Neural cell (in vitro differentiated cells): Measurements from ENCODE around the gene IGFL1. TPM values are rescaled to one million over a fixed set of nuclear protein-coding genes. Genes with fewer than 3 reads are reported as not detected.

Experiments used
- H2AFZ ChIP-seq: fragments of 200-600, 300-800 bp; sonication (generic), shearing (Covaris generic); 2 replicates; pipeline ENCODE4 v1.6.0; 2014; ENCODE audit warnings: low read depth, mild to moderate bottlenecking, antibody characterized with exemption, low read length, moderate library complexity
- H3F3A ChIP-seq: fragments of 200-600 bp; shearing (Covaris generic); 2 replicates; pipeline ENCODE4 v1.6.1; 2016; ENCODE audit warnings: mild to moderate bottlenecking, moderate library complexity, mixed read lengths, antibody characterized with exemption, low read length; ENCODE audit not compliant: insufficient read depth, poor library complexity, severe bottlenecking
- H3K27ac ChIP-seq: fragments of 200-600, 300-800 bp; sonication (generic), shearing (Covaris generic); 2 replicates; pipeline ENCODE4 v1.5.1; 2014; ENCODE audit warnings: mild to moderate bottlenecking, low read length, moderate library complexity
- H3K27me3 ChIP-seq: fragments of 300-800, 200-600 bp; sonication (generic), shearing (Covaris generic); 2 replicates; pipeline ENCODE4 v1.6.0; 2014; ENCODE audit warnings: mild to moderate bottlenecking, low read depth, low read length, moderate library complexity; ENCODE audit not compliant: insufficient read depth
- H3K36me3 ChIP-seq: fragments of 300-800, 200-600 bp; sonication (generic), shearing (Covaris generic); 2 replicates; pipeline ENCODE4 v1.5.1; 2014; ENCODE audit warnings: mild to moderate bottlenecking, antibody characterized with exemption, low read length, moderate library complexity; ENCODE audit not compliant: insufficient read depth
- H3K4me2 ChIP-seq: fragments of 300-800, 200-600 bp; sonication (generic), shearing (Covaris generic); 2 replicates; pipeline ENCODE4 v1.6.0; 2014; ENCODE audit warnings: mild to moderate bottlenecking, low read length
- H3K4me3 ChIP-seq: fragments of 300-800, 200-600 bp; sonication (generic), shearing (Covaris generic); 2 replicates; pipeline ENCODE4 v1.5.1; 2014; ENCODE audit warnings: mild to moderate bottlenecking, low read length, moderate library complexity
- H3K79me2 ChIP-seq: fragments of 200-600 bp; shearing (Covaris generic); replicated peaks from 2 replicates; pipeline ENCODE4 v1.6.0; 2014; ENCODE audit warnings: mild to moderate bottlenecking, low read length, moderate library complexity; ENCODE audit not compliant: insufficient read depth
- H3K9ac ChIP-seq: fragments of 300-800, 200-600 bp; sonication (generic), shearing (Covaris generic); 2 replicates; pipeline ENCODE4 v1.6.1; 2016; ENCODE audit warnings: mild to moderate bottlenecking, low read length, mixed read lengths
- H3K9me2 ChIP-seq: fragments of 200-600 bp; shearing (Covaris generic); 2 replicates; pipeline ENCODE4 v1.6.1; 2016; ENCODE audit warnings: mild to moderate bottlenecking, low read length, mixed read lengths; ENCODE audit not compliant: insufficient read depth
- H3K9me3 ChIP-seq: fragments of 200-600, 300-800 bp; sonication (generic), shearing (Covaris generic); 2 replicates; pipeline ENCODE4 v1.6.1; 2016; ENCODE audit warnings: mild to moderate bottlenecking, mixed run types, low read length, moderate library complexity, mixed read lengths
- H4K20me1 ChIP-seq: fragments of 200-600 bp; shearing (Covaris generic); 2 replicates; pipeline ENCODE4 v1.6.1; 2016; ENCODE audit warnings: mild to moderate bottlenecking, mixed run types; ENCODE audit not compliant: insufficient read depth
- EP300 ChIP-seq: fragments of 450-650 bp; conservative IDR thresholded peaks from 2 replicates; pipeline ENCODE4 v1.6.1; 2014; ENCODE audit warnings: antibody characterized with exemption, mild to moderate bottlenecking, moderate library complexity; ENCODE audit not compliant: poor library complexity, severe bottlenecking
- EZH2 ChIP-seq: fragments of 200-600, 300-800 bp; shearing (Covaris generic), sonication (generic); IDR thresholded peaks from 2 replicates; pipeline ENCODE4 v1.6.1; 2014; ENCODE audit warnings: antibody characterized with exemption, low read length, borderline replicate concordance, mild to moderate bottlenecking; ENCODE audit not compliant: insufficient read depth, poor library complexity, severe bottlenecking
- MXI1 ChIP-seq: fragments of 450-650 bp; conservative IDR thresholded peaks from 2 replicates; pipeline ENCODE4 v1.6.1; 2014; ENCODE audit warnings: antibody characterized with exemption, mild to moderate bottlenecking; ENCODE audit not compliant: poor library complexity, severe bottlenecking
- POLR2AphosphoS5 ChIP-seq: IDR thresholded peaks from 2 replicates; pipeline ENCODE4 v1.6.1; 2012
- RAD21 ChIP-seq: fragments of 450-650 bp; conservative IDR thresholded peaks from 2 replicates; pipeline ENCODE4 v1.6.1; 2014; ENCODE audit warnings: antibody characterized with exemption, mild to moderate bottlenecking, moderate library complexity
- SMC3 ChIP-seq: fragments of 450-650 bp; conservative IDR thresholded peaks from 2 replicates; pipeline ENCODE4 v1.6.1; 2014; ENCODE audit warnings: antibody characterized with exemption, mild to moderate bottlenecking, moderate library complexity; ENCODE audit not compliant: poor library complexity
- TAF1 ChIP-seq: IDR thresholded peaks from 2 replicates; pipeline ENCODE4 v1.6.1; 2012; ENCODE audit warnings: low read depth
- polyA plus RNA-seq: library from polyadenylated mRNA; depleted of rRNA; stranded (reverse); fragments of >200 nt; gene quantifications from 2 replicates; pipeline ENCODE4 v1.2.3, GENCODE V29; 2014
- TF ChIP-seq, protein P1 (sequence below): fragments of 450-650 bp; IDR thresholded peaks from 2 replicates; pipeline ENCODE4 v1.5.1; 2014; ENCODE audit warnings: antibody characterized with exemption, mild to moderate bottlenecking, moderate library complexity; ENCODE audit not compliant: poor library complexity, severe bottlenecking
- TF ChIP-seq, protein P2 (sequence below): IDR thresholded peaks from 2 replicates; pipeline ENCODE4 v1.6.1; 2012; ENCODE audit warnings: borderline replicate concordance

Gene IGFL1
- polyA plus RNA-seq, 1 donor from 2014 or later, result not detected

DNA sequence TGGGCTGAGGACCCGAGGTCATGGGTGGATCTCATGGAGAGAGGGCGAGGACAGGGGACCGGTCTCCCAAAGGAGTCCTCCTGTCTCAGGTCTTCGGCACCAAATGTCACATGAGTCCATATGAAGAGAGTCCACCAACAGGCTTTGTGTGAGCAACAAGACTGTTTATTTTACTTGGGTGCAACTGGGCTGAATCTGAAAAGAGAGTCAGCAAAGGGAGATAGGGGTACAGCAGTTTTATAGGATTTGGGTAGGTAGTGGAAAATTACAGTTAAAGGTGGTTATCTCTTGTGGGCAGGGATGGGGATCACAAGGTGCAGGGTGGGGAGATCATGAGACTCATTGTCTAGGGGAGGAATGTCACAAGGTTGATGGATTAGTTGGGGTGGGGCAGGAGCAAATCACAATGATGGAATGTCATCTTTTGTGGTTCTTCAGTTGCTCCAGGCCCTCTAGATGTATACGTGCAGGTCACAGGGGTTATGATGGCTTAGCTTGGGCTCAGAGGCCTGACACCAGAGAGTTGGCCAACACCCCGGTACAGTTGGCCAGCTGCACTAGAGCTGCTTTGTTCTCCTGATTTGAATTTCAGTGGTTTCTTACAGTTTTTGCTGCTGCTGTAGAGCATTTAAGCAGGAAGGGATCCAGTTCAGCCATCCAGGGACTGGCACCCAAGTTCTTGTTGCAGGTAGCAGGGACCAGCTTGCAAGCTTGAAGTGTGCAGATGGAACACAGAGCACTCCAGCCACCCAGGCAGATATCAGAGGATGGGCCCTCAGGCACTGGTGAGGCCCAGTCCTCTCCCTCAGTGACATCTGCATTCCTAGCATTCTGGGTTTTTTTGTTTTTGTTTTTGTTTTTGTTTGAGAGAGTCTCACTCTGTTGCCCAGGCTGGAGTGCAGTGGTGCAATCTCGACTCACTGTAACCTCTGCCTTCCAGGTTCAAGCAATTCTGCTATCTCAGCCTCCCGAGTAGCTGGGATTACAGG lies 26.4 kb upstream of the IGFL1 start:
- H3K27ac ChIP-seq, result no peak overlapping the region
- H3F3A ChIP-seq, result no peaks in the 10 kb centered on the region
- H2AFZ ChIP-seq, result no peak overlapping the region
- H4K20me1 ChIP-seq, result no peaks in the 10 kb centered on the region
- H3K9me3 ChIP-seq, result no peaks in the 10 kb centered on the region
- H3K36me3 ChIP-seq, result no peaks in the 10 kb centered on the region
- no peak overlapping the region for H3K4me2 ChIP-seq
- H3K4me3 ChIP-seq, result no peak overlapping the region
- no peaks in the 10 kb centered on the region for H3K9me2 ChIP-seq
- H3K9ac ChIP-seq, result no peak overlapping the region
- H3K79me2 ChIP-seq, result no peaks in the 10 kb centered on the region
- TF ChIP-seq MXI1 (no peak), EZH2 (no peak), TAF1 (no peak), POLR2AphosphoS5 (no peak), SMC3 (no peak), EP300 (no peak), RAD21 (no peak)
- TF ChIP-seq, protein P1, sequence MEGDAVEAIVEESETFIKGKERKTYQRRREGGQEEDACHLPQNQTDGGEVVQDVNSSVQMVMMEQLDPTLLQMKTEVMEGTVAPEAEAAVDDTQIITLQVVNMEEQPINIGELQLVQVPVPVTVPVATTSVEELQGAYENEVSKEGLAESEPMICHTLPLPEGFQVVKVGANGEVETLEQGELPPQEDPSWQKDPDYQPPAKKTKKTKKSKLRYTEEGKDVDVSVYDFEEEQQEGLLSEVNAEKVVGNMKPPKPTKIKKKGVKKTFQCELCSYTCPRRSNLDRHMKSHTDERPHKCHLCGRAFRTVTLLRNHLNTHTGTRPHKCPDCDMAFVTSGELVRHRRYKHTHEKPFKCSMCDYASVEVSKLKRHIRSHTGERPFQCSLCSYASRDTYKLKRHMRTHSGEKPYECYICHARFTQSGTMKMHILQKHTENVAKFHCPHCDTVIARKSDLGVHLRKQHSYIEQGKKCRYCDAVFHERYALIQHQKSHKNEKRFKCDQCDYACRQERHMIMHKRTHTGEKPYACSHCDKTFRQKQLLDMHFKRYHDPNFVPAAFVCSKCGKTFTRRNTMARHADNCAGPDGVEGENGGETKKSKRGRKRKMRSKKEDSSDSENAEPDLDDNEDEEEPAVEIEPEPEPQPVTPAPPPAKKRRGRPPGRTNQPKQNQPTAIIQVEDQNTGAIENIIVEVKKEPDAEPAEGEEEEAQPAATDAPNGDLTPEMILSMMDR, result no peak
- TF ChIP-seq, protein P2, sequence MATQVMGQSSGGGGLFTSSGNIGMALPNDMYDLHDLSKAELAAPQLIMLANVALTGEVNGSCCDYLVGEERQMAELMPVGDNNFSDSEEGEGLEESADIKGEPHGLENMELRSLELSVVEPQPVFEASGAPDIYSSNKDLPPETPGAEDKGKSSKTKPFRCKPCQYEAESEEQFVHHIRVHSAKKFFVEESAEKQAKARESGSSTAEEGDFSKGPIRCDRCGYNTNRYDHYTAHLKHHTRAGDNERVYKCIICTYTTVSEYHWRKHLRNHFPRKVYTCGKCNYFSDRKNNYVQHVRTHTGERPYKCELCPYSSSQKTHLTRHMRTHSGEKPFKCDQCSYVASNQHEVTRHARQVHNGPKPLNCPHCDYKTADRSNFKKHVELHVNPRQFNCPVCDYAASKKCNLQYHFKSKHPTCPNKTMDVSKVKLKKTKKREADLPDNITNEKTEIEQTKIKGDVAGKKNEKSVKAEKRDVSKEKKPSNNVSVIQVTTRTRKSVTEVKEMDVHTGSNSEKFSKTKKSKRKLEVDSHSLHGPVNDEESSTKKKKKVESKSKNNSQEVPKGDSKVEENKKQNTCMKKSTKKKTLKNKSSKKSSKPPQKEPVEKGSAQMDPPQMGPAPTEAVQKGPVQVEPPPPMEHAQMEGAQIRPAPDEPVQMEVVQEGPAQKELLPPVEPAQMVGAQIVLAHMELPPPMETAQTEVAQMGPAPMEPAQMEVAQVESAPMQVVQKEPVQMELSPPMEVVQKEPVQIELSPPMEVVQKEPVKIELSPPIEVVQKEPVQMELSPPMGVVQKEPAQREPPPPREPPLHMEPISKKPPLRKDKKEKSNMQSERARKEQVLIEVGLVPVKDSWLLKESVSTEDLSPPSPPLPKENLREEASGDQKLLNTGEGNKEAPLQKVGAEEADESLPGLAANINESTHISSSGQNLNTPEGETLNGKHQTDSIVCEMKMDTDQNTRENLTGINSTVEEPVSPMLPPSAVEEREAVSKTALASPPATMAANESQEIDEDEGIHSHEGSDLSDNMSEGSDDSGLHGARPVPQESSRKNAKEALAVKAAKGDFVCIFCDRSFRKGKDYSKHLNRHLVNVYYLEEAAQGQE, result no peak
- no peaks in the 10 kb centered on the region for H3K27me3 ChIP-seq

DNA sequence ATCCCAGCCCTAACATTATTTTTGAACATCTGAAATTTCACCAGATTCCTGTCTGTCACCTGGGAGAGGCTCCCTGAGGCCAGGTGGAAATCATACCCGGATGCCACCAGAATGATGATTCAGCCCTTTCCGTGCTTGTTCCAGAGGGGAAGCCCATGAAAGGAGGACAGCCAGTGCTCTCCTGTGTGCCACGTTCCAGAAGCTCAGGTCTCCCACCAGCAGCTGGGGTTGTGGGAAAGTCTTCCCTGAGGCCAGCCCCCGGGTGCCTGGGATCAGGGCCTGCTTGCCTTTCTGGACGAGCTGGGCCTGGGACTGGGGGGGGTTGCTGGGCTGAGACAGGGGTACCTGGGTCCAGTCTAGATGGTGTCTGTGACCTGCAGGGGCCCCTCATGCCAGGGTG lies 25.5 kb upstream of the IGFL1 start:
- H3K27ac ChIP-seq, result no peak overlapping the region

More for the DNA sequence above, 25.5 kb upstream of the IGFL1 start:
- TF ChIP-seq MXI1 (no peak), EP300 (no peak), EZH2 (no peak), TAF1 (no peak), SMC3 (no peak), RAD21 (no peak), POLR2AphosphoS5 (no peak)
- TF ChIP-seq, protein P1, result no peak
- TF ChIP-seq, protein P2, result no peak
- no peaks in the 10 kb centered on the region for H3K36me3 ChIP-seq
- H3F3A ChIP-seq, result no peaks in the 10 kb centered on the region
- H2AFZ ChIP-seq, result no peak overlapping the region
- no peaks in the 10 kb centered on the region for H3K27me3 ChIP-seq
- no peak overlapping the region for H3K4me2 ChIP-seq
- no peaks in the 10 kb centered on the region for H3K9me2 ChIP-seq
- H4K20me1 ChIP-seq, result no peaks in the 10 kb centered on the region
- no peaks in the 10 kb centered on the region for H3K9me3 ChIP-seq
- no peaks in the 10 kb centered on the region for H3K79me2 ChIP-seq
- no peak overlapping the region for H3K4me3 ChIP-seq
- no peak overlapping the region for H3K9ac ChIP-seq
